ENCODE results near the gene NLN. TPM values are rescaled to one million over a fixed set of nuclear protein-coding genes. Genes with fewer than 3 reads are reported as not detected.

Gene NLN
- total RNA-seq, 4 donors from 2014 or later = 20.4 to 29.9 (median 27.9) TPM

GRCh38 chr5:65812648-65813047 is 90.6 kb downstream of the NLN start:
- Histone ChIP-seq H3K9me3 (no peaks in the 10 kb centered on the region), H3K27ac (no peak overlapping the region), H3K27me3 (no peaks in the 10 kb centered on the region), H3K4me1 (no peaks in the 10 kb centered on the region), H3K4me3 (no peak overlapping the region), H3K36me3 (peaks cover 0 to 52% of the 10 kb centered on the region in 2 donors)
- DNase-seq (no peak), ATAC-seq (no peak)
- TF ChIP-seq CTCF (IDR thresholded peaks at IDR 0.05 in 4 of 5, conservative IDR thresholded peaks at IDR 0.05 in 1 of 5) (no peak), POLR2A (IDR thresholded peaks at IDR 0.05) (no peak)
- intact Hi-C loops (cut with DNase I; ENCODE audit: low total_unique reads) (no loop called here), in situ Hi-C loops (cut with MboI; ENCODE audit: low sequenced_read_pairs in 4 of 4) (no loop called here)

DNA sequence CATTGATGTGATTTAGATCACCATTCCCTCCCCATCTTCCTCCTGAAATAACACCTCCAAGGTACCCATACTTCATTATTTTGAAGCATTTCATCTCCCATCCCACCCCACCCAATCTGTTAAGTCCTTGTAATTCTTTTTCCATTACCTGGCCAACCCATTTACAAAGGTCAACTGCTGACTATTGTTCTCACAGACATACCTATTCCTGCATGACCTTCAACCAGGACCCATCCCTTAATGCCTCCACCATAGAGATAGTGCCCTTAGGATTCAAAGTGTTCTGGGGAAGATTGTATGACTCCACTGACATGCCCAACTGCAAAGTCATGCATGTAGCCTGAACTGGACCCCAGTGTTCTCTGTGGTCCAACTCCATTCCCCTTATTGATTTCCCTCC is 91.2 kb downstream of the NLN start:
- in situ Hi-C loops (cut with MboI; ENCODE audit: low sequenced_read_pairs in 4 of 4) (no loop called here), intact Hi-C loops (cut with DNase I; ENCODE audit: low total_unique reads) (no loop called here)
- DNase-seq (no peak), ATAC-seq (no peak)
- TF ChIP-seq CTCF (IDR thresholded peaks at IDR 0.05 in 4 of 5, conservative IDR thresholded peaks at IDR 0.05 in 1 of 5) (no peak), POLR2A (IDR thresholded peaks at IDR 0.05) (no peak)
- Histone ChIP-seq H3K9me3 (no peaks in the 10 kb centered on the region), H3K27ac (no peak overlapping the region), H3K27me3 (no peaks in the 10 kb centered on the region), H3K4me3 (no peak overlapping the region), H3K36me3 (peaks cover 0 to 52% of the 10 kb centered on the region in 2 donors), H3K4me1 (no peaks in the 10 kb centered on the region)

- H3K27me3 ChIP-seq = no peaks in the 10 kb centered on the region
- in situ Hi-C loops (cut with MboI; ENCODE audit: low sequenced_read_pairs in 4 of 4) (no loop called here), intact Hi-C loops (cut with DNase I; ENCODE audit: low total_unique reads) (no loop called here)
- no peak overlapping the region for H3K27ac ChIP-seq
- H3K4me3 ChIP-seq = no peak overlapping the region
- DNase-seq (no peak), ATAC-seq (no peak)
- TF ChIP-seq CTCF (IDR thresholded peaks at IDR 0.05 in 4 of 5, conservative IDR thresholded peaks at IDR 0.05 in 1 of 5) = no peak
- TF ChIP-seq POLR2A (IDR thresholded peaks at IDR 0.05) = no peak
- H3K36me3 ChIP-seq = peaks cover 0 to 44% of the 10 kb centered on the region in 2 donors
- no peaks in the 10 kb centered on the region for H3K4me1 ChIP-seq
- no peaks in the 10 kb centered on the region for H3K9me3 ChIP-seq
Observed at GRCh38 chr5:65815161-65815560, 93.2 kb downstream of the NLN start.

DNA sequence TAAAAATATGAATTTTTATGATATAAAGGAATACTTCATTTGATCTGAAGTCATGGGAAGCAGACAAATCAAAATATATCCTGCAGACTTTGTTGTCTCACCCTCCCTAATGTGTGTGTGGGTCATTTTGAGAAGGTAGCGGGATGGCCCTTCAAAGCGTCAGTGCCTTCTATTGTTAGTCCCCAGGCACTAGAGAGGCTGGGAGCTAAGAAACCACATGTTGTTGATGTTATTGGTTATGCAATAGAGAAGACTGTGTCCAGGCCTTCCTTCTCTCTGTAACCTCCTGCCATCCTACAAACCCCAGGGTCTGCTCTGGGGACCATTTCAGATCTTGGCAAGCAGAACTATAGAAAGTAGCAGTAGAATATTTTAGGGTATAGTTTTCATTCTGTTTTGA is 94.7 kb downstream of the NLN start:
- Histone ChIP-seq H3K27ac (no peak overlapping the region), H3K4me1 (no peaks in the 10 kb centered on the region), H3K4me3 (no peak overlapping the region), H3K36me3 (peaks cover 0 to 31% of the 10 kb centered on the region in 2 donors), H3K9me3 (no peaks in the 10 kb centered on the region), H3K27me3 (no peaks in the 10 kb centered on the region)
- intact Hi-C loops (cut with DNase I; ENCODE audit: low total_unique reads) = no loop called here
- in situ Hi-C loops (cut with MboI; ENCODE audit: low sequenced_read_pairs in 4 of 4) = no loop called here
- ATAC-seq = peak in 1 of 2 donors; percentile 9
- no peak for TF ChIP-seq POLR2A (IDR thresholded peaks at IDR 0.05)
- no peak for TF ChIP-seq CTCF (IDR thresholded peaks at IDR 0.05 in 4 of 5, conservative IDR thresholded peaks at IDR 0.05 in 1 of 5)
- DNase-seq = no peak

GRCh38 chr5:65817931-65818330 is 95.9 kb downstream of the NLN start:
- Histone ChIP-seq H3K36me3 (peaks cover 0 to 26% of the 10 kb centered on the region in 2 donors), H3K27me3 (no peaks in the 10 kb centered on the region), H3K9me3 (no peaks in the 10 kb centered on the region), H3K4me3 (no peak overlapping the region), H3K27ac (no peak overlapping the region), H3K4me1 (peaks cover 0 to 5% of the 10 kb centered on the region in 2 donors)
- no peak for TF ChIP-seq POLR2A (IDR thresholded peaks at IDR 0.05)
- TF ChIP-seq CTCF (IDR thresholded peaks at IDR 0.05 in 4 of 5, conservative IDR thresholded peaks at IDR 0.05 in 1 of 5) = no peak
- in situ Hi-C loops (cut with MboI; ENCODE audit: low sequenced_read_pairs in 4 of 4) (no loop called here), intact Hi-C loops (cut with DNase I; ENCODE audit: low total_unique reads) (no loop called here)
- ATAC-seq (no peak), DNase-seq (no peak)

All from gastrocnemius medialis (tissue), 4 donors.